K562 (cell line): ENCODE measurements around the gene GSTA2. TPM values are rescaled to one million over a fixed set of nuclear protein-coding genes. Genes with fewer than 3 reads are reported as not detected.

Experiments used
- CBX3 ChIP-seq, 2 experiments: IDR thresholded peaks; 1 replicate in 1 of 2; 2 replicates in 1 of 2; pipeline ENCODE4 v1.6.1; 2012; ENCODE audit warnings: inconsistent platforms in 2 of 2, low read length in 2 of 2, borderline replicate concordance in 1 of 2, control low read depth in 1 of 2
- EGR1 ChIP-seq: fragments of 450-650 bp; conservative IDR thresholded peaks from 2 replicates; pipeline ENCODE4 v1.6.1; 2017; ENCODE audit warnings: mild to moderate bottlenecking
- EP300 ChIP-seq: IDR thresholded peaks from 2 replicates; pipeline ENCODE4 v1.6.1; 2012; ENCODE audit warnings: low read length, improper control_type of control experiment
- FOS ChIP-seq: IDR thresholded peaks from 3 replicates; pipeline ENCODE4 v1.6.1; 2011; ENCODE audit not compliant: insufficient read length; ENCODE audit errors: extremely low read depth
- KDM1A ChIP-seq, 2 experiments: fragments of 450-650 bp; IDR thresholded peaks; 2 replicates each; pipeline ENCODE4 v1.6.1; 2016; ENCODE audit warnings: mild to moderate bottlenecking in 2 of 2
- MEIS2 ChIP-seq: fragments of 450-650 bp; IDR thresholded peaks from 2 replicates; pipeline ENCODE4 v1.6.1; 2014; ENCODE audit warnings: mild to moderate bottlenecking; ENCODE audit not compliant: partially characterized antibody
- NCOR1 ChIP-seq: fragments of 450-650 bp; IDR thresholded peaks from 2 replicates; pipeline ENCODE4 v1.6.1; 2016; ENCODE audit warnings: mild to moderate bottlenecking, moderate library complexity
- NELFE ChIP-seq: IDR thresholded peaks from 2 replicates; pipeline ENCODE4 v1.6.1; 2011; ENCODE audit warnings: mild to moderate bottlenecking; ENCODE audit not compliant: insufficient read depth, insufficient read length
- NFYB ChIP-seq: IDR thresholded peaks from 2 replicates; pipeline ENCODE4 v1.6.1; 2011; ENCODE audit warnings: mild to moderate bottlenecking, moderate library complexity; ENCODE audit not compliant: insufficient read length; ENCODE audit errors: extremely low read depth
- POLR3G ChIP-seq: IDR thresholded peaks from 2 replicates; pipeline ENCODE4 v1.6.1; 2011; ENCODE audit not compliant: insufficient read length, insufficient replicate concordance; ENCODE audit errors: extremely low read depth
- RBFOX2 ChIP-seq: fragments of 200-400 bp; formaldehyde crosslinking; IDR thresholded peaks from 2 replicates; pipeline ENCODE4 v1.6.1; 2017; ENCODE audit warnings: low read depth, mild to moderate bottlenecking, low read length, moderate library complexity
- RBM17 ChIP-seq: fragments of 200-400 bp; formaldehyde crosslinking; IDR thresholded peaks from 2 replicates; pipeline ENCODE4 v1.6.1; 2017; ENCODE audit warnings: low read depth, mild to moderate bottlenecking, low read length, borderline replicate concordance
- RHOXF2B ChIP-seq: fragments of 250-450 bp; sonication (Bioruptor Pico); conservative IDR thresholded peaks from 2 replicates; pipeline ENCODE4 v1.5.1; 2021
- RUNX1 ChIP-seq: sonication (generic); IDR thresholded peaks from 2 replicates; pipeline ENCODE4 v1.6.1; 2016; ENCODE audit warnings: antibody characterized with exemption, low read depth
- SAFB ChIP-seq: fragments of 200-400 bp; formaldehyde crosslinking; IDR thresholded peaks from 2 replicates; pipeline ENCODE4 v1.6.1; 2017; ENCODE audit warnings: low read depth, low read length, borderline replicate concordance
- SETDB1 ChIP-seq: IDR thresholded peaks from one replicate; pipeline ENCODE4 v1.6.1; 2012; ENCODE audit warnings: low read length, control low read depth, inconsistent platforms
- SMC3 ChIP-seq: conservative IDR thresholded peaks from 2 replicates; pipeline ENCODE4 v1.6.1; 2011; ENCODE audit warnings: low read depth, low read length, improper control_type of control experiment; ENCODE audit not compliant: insufficient read depth
- SNIP1 ChIP-seq: fragments of 450-650 bp; IDR thresholded peaks from 2 replicates; pipeline ENCODE4 v1.7.1; 2017; ENCODE audit warnings: low read depth, mild to moderate bottlenecking
- STAT5B ChIP-seq: fragments of 250-450 bp; sonication (Bioruptor Pico); IDR thresholded peaks from 2 replicates; pipeline ENCODE4 v1.8.0; 2021; ENCODE audit warnings: mild to moderate bottlenecking, inconsistent platforms
- TOE1 ChIP-seq, 2 experiments: fragments of 450-650 bp in 1 of 2; sonication (generic) in 1 of 2; formaldehyde crosslinking in 1 of 2; IDR thresholded peaks; 2 replicates each; pipeline versions ENCODE4 v1.7.1 to v1.8.0; 2016 to 2022; ENCODE audit warnings: borderline replicate concordance in 2 of 2, mild to moderate bottlenecking in 2 of 2, antibody characterized with exemption in 1 of 2, inconsistent platforms in 1 of 2, low read depth in 1 of 2, missing genetic modification reagents in 1 of 2, moderate library complexity in 1 of 2
- TRIM28 ChIP-seq: fragments of 450-650 bp; IDR thresholded peaks from 2 replicates; pipeline ENCODE4 v1.6.1; 2017
- ZBTB8A ChIP-seq: fragments of 450-650 bp; IDR thresholded peaks from 2 replicates; pipeline ENCODE4 v1.6.1; 2018; ENCODE audit warnings: mild to moderate bottlenecking, moderate library complexity; ENCODE audit not compliant: partially characterized antibody
- ZC3H11A ChIP-seq: IDR thresholded peaks from 2 replicates; pipeline ENCODE4 v1.6.1; 2012; ENCODE audit warnings: low read depth, low read length, improper control_type of control experiment
- ZC3H4 ChIP-seq: sonication (generic); formaldehyde crosslinking; IDR thresholded peaks from 2 replicates; pipeline ENCODE4 v1.9.0; 2021; ENCODE audit warnings: missing genetic modification reagents, borderline replicate concordance
- ZNF707 ChIP-seq: fragments of 250-450 bp; sonication (Bioruptor Pico); conservative IDR thresholded peaks from 2 replicates; pipeline ENCODE4 v1.8.0; 2022; ENCODE audit warnings: inconsistent platforms, mild to moderate bottlenecking, moderate library complexity
- ZZZ3 ChIP-seq: fragments of 450-650 bp; IDR thresholded peaks from 2 replicates; pipeline ENCODE4 v1.6.1; 2016; ENCODE audit warnings: antibody characterized with exemption, mild to moderate bottlenecking, moderate library complexity
- polyA plus RNA-seq, 8 experiments: library from polyadenylated mRNA; depleted of rRNA in 4 of 8; stranded (reverse) in 5 of 8; unstranded in 3 of 8; fragments of >200 nt; fragmentation: Nextera tagmentation in 2 of 8; fragmentation: Illumina TruSeq in 1 of 8; extraction: Ambion mirVana in 2 of 8; extraction: Trizol in 1 of 8; gene quantifications; 2 replicates each; pipeline versions ENCODE4 v1.2.1 to v1.2.3, GENCODE V29; 2011 to 2014; ENCODE audit warnings: inconsistent platforms in 1 of 8, missing spikeins in 1 of 8
- total RNA-seq, 7 experiments: library from RNA; depleted of rRNA in 6 of 7; stranded (reverse); fragments of >200 nt in 6 of 7; fragmentation: Illumina TruSeq in 2 of 7; extraction: Trizol in 2 of 7; gene quantifications; 2 replicates each; pipeline versions ENCODE4 v1.2.1 to v1.2.3, GENCODE V29; 2011 to 2021; ENCODE audit warnings: low replicate concordance in 1 of 7
- TF ChIP-seq, protein P1 (sequence below): sonication (generic); formaldehyde crosslinking; IDR thresholded peaks from 2 replicates; pipeline ENCODE4 v1.8.0; 2022; ENCODE audit warnings: missing genetic modification reagents, mild to moderate bottlenecking, moderate library complexity, borderline replicate concordance

The GSTA2 gene
- total and polyA plus RNA-seq, 9 of the 15 experiments (the other 6 are each of a cell fraction or from before 2014, with no cell fraction given): 0.11 to 0.24 (median 0.14) TPM; not detected in 3

DNA sequence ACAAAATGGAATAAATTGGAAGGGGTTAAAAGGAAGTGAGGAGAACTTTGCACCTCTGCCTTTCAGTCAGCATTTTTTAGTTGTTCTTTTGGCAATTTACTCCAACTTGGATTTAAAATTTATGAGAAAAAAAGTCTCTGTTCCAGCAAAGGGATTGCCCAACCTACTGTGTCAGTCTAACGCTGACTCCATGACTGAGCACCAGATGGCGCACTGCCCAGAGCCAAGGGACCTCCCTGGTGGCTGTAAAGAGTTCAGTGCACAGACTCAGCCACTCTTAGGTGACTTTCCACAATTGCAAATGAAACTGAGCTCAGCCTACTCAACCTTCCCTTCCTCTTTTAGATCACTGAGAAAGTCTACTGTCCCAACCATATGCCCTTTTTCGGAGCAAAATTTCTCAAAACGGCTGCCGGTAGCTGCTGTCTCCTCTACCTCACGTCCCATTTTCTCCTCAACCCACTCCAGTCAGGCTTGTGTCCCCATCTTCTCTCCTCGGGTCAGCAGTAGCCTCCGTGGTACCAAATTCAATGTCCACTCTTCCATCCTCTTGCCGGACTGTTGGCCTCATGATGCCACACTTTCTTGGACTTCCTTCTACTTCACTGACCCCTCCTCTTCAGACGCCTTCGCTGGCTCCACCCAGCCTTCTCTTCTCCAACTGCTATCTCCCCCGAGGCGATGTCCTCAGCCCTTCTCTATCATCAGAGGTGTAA, 38.7 kb downstream of the GSTA2 start (continued):
- TF ChIP-seq ZBTB8A (no peak), FOS (no peak), ZZZ3 (no peak), EGR1 (no peak), NCOR1 (no peak), NELFE (no peak), CBX3 (IDR thresholded peaks at IDR 0.05; ENCODE audit: borderline replicate concordance in 1 of 2, low read length in 2 of 2) (no peak; a peak in 1 of 3 replicates), RBM17 (no peak), MEIS2 (no peak), KDM1A (IDR thresholded peaks at IDR 0.05) (no peak), ZNF707 (CRISPR knock-in tag) (no peak), SMC3 (peak; percentile 89), SNIP1 (no peak), SAFB (no peak), POLR3G (no peak), SETDB1 (no peak), TOE1 (IDR thresholded peaks at IDR 0.05; ENCODE audit: borderline replicate concordance) (no peak), TOE1 (CRISPR knock-in tag; IDR thresholded peaks at IDR 0.05; ENCODE audit: borderline replicate concordance, low read depth) (no peak), RHOXF2B (CRISPR knock-in tag) (no peak), RUNX1 (no peak), STAT5B (CRISPR knock-in tag) (no peak), NFYB (no peak), ZC3H4 (CRISPR knock-in tag) (no peak), RBFOX2 (no peak), ZC3H11A (no peak), EP300 (no peak), TRIM28 (no peak)
- TF ChIP-seq, protein P1, sequence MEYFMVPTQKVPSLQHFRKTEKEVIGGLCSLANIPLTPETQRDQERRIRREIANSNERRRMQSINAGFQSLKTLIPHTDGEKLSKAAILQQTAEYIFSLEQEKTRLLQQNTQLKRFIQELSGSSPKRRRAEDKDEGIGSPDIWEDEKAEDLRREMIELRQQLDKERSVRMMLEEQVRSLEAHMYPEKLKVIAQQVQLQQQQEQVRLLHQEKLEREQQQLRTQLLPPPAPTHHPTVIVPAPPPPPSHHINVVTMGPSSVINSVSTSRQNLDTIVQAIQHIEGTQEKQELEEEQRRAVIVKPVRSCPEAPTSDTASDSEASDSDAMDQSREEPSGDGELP: 0 out of 2 replicates have a peak, but pooled peaks have one; percentile 13
